WERI-Rb-1 (cell line): ENCODE results near the gene TMC6.
"Not testable (repeated sequence)": the region's sequence is repeated elsewhere in the genome, so short reads cannot be mapped to it uniquely, and the experiment has no call there.

Experiments used
- DNase-seq: peaks from one replicate; pipeline ENCODE4 v3.0.0-alpha.2; 2020
- H3K27ac ChIP-seq: fragments of 250-450 bp; sonication (Bioruptor Pico); 2 replicates; pipeline ENCODE4 v1.5.1; 2020; ENCODE audit warnings: mild to moderate bottlenecking, moderate library complexity
- H3K27me3 ChIP-seq: fragments of 250-450 bp; sonication (Bioruptor Pico); 2 replicates; pipeline ENCODE4 v1.5.1; 2021; ENCODE audit warnings: mild to moderate bottlenecking, low read depth, moderate library complexity; ENCODE audit not compliant: insufficient read depth, severe bottlenecking
- H3K36me3 ChIP-seq: fragments of 250-450 bp; sonication (Bioruptor Pico); 2 replicates; pipeline ENCODE4 v1.5.1; 2020; ENCODE audit warnings: mild to moderate bottlenecking, moderate library complexity
- H3K4me3 ChIP-seq: 2 replicates; pipeline ENCODE4 v1.5.1; 2011; ENCODE audit warnings: low read depth, mild to moderate bottlenecking, control low read depth, low read length
- H3K9me3 ChIP-seq: fragments of 250-450 bp; sonication (Bioruptor Pico); 2 replicates; pipeline ENCODE4 v1.5.1; 2021; ENCODE audit warnings: mild to moderate bottlenecking, moderate library complexity; ENCODE audit not compliant: severe bottlenecking
- TF ChIP-seq, protein P1 (sequence below): IDR thresholded peaks from 2 replicates; pipeline ENCODE4 v1.5.1; 2011; ENCODE audit warnings: low read depth, mild to moderate bottlenecking, control low read depth, inconsistent platforms, low read length

The TMC6 gene

DNA sequence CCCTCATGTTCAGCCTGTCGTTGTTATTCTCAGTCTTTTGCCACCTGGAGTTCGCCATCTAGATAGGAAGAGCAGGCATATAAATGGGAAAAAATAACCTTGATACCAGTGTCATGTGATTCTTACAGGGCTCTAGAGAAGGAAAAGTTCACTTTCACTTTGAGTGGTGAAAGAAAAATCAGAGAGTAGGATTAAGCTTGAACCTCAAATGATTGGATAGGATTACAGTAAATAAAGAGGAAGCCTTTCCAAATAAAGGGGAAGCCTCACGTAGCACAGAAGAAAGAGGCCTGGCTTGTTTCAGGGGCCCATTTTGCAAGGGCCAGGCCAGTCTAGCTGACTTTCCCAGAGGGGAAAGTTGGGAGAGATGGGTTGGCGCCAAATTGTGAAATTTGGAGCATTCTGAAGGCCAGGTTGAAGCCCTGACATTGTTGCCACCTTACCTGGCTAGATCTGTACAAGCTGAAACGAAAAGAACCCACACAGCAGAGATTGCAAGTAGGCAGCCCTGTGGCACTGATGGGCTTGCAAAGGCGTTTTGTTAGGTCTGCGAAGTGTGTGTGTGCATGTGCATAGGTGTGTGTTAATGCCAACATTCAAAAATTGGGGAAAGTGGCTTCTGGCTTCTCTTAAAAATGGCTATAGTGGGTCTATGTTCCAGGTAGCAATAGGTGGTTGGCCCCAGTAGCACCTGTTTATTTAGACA is 38.8 kb downstream of the TMC6 start:
- H3K36me3 ChIP-seq, result peaks cover 91% of the 10 kb centered on the region
- DNase-seq, result no peak
- TF ChIP-seq, protein P1, sequence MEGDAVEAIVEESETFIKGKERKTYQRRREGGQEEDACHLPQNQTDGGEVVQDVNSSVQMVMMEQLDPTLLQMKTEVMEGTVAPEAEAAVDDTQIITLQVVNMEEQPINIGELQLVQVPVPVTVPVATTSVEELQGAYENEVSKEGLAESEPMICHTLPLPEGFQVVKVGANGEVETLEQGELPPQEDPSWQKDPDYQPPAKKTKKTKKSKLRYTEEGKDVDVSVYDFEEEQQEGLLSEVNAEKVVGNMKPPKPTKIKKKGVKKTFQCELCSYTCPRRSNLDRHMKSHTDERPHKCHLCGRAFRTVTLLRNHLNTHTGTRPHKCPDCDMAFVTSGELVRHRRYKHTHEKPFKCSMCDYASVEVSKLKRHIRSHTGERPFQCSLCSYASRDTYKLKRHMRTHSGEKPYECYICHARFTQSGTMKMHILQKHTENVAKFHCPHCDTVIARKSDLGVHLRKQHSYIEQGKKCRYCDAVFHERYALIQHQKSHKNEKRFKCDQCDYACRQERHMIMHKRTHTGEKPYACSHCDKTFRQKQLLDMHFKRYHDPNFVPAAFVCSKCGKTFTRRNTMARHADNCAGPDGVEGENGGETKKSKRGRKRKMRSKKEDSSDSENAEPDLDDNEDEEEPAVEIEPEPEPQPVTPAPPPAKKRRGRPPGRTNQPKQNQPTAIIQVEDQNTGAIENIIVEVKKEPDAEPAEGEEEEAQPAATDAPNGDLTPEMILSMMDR, result no peak
- no peak overlapping the region for H3K4me3 ChIP-seq
- no peaks in the 10 kb centered on the region for H3K9me3 ChIP-seq
- H3K27ac ChIP-seq, result no peak overlapping the region
- H3K27me3 ChIP-seq, result no peaks in the 10 kb centered on the region

DNA sequence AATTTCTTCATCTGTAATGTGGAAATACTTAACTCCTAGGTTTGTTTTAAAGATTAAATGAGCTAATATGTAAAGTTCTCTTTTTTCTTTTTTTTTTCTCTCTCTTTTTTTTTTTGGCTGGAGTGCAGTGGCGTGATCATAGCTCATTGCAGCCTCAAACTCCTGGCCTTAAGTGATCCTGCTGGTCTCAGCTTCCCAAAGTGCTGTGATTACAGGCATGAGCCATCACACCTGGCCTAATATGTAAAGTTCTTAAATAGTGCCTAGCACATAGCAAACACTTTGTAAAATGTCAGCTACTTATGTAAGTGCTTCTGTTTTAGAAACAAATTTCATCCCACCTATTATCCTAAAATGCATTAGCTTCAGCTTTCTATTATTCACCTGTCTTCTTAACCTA is 40.0 kb downstream of the TMC6 start:
- no peaks in the 10 kb centered on the region for H3K27me3 ChIP-seq
- DNase-seq, result no peak
- peaks cover 83% of the 10 kb centered on the region for H3K36me3 ChIP-seq
- H3K9me3 ChIP-seq, result no peaks in the 10 kb centered on the region
- H3K4me3 ChIP-seq, result no peak overlapping the region
- no peak overlapping the region for H3K27ac ChIP-seq
- TF ChIP-seq, protein P1, result no peak

DNA sequence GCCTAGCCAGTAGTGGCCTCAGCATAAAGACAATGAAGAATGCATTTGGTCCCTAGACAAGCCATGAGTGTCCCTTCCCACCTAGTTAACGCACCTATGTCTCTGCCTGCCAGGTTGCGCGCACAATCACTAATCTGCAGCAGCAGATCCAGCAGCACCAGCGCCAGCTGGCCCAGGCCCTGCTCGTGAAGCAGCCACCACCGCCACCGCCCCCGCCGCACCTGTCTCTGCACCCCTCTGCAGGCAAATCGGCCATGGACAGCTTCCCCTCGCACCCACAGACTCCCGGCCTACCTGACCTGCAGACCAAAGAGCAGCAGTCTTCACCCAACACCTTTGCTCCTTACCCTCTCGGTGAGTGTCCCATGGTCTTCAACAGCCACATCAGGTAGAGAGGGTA is 41.8 kb downstream of the TMC6 start:
- Histone ChIP-seq H3K36me3 (peaks cover 73% of the 10 kb centered on the region), H3K27ac (no peak overlapping the region), H3K27me3 (no peaks in the 10 kb centered on the region), H3K9me3 (no peaks in the 10 kb centered on the region), H3K4me3 (no peak overlapping the region)
- no peak for DNase-seq
- TF ChIP-seq, protein P1, result no peak

DNA sequence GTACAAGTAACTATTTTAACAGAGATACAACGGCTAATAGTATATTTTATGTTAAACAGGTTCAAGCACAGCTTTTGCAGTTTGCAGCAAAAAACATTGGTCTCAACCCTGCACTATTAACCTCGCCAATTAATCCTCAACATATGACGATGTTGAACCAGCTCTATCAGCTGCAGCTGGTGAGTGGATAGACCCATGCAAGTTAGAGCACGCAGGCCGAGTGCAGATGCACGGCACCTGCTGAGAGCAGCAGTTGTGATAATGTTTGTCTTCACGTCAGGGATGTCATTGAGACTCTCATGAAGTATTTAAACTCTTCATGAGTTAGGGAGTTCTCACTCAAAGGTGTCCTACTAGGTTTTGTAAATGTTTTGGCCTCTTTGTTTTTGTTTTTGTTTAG is 45.6 kb downstream of the TMC6 start:
- Histone ChIP-seq H3K27me3 (no peaks in the 10 kb centered on the region), H3K9me3 (no peaks in the 10 kb centered on the region), H3K36me3 (peaks cover 72% of the 10 kb centered on the region), H3K27ac (no peak overlapping the region), H3K4me3 (no peak overlapping the region)
- no peak for DNase-seq
- TF ChIP-seq, protein P1, result no peak

DNA sequence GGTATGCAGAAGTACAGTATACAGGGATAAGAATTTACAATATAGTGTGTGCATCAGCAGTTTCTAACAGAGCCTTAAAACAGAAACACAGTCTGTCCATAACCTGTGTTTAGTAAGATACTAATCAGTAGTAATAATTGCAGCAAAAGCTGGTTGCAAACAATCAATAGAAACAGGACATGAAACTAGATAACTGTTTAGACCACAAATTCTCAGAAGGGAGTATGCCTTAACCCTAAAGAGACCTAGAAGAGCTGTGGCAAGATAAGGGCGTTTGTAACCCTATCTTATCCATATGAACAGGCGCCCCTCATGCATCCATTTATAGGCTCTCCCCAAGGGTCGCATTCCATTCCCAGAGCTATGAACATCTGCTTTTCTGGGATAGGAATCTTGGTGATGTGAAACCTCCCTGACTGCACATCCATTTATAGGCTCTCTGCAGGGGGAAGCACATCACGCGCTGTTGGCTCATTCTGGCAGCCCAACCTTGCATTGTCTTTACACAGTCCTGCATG is 46.1 kb downstream of the TMC6 start:
- not testable (repeated sequence) for H3K27me3 ChIP-seq, H3K27ac ChIP-seq, H3K9me3 ChIP-seq, DNase-seq, H3K4me3 ChIP-seq
- peaks cover 72% of the 10 kb centered on the region for H3K36me3 ChIP-seq

DNA sequence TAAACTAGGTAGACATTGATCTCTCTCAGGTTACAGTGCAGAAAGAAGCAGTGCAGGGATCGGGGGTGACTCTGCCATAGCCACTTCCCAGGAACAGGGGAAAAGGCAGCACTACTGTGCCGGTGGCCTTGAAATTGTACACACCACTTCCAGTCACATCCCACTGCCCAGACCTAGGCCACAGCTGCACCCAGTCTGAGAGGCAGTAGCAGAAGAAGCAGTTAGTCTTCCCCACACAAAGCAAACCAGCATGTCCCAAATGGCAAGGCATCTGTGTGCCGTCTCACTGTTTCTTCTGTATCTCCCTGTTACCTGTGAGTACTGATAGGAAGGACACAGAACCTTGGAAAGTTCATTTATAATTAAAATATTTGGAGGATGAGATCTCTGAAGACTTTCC is 47.0 kb downstream of the TMC6 start:
- no peak for DNase-seq
- Histone ChIP-seq H3K27me3 (no peaks in the 10 kb centered on the region), H3K36me3 (peaks cover 71% of the 10 kb centered on the region), H3K27ac (no peak overlapping the region), H3K4me3 (no peak overlapping the region), H3K9me3 (no peaks in the 10 kb centered on the region)
- TF ChIP-seq, protein P1, result no peak
